Fibroblast of villous mesenchyme (primary cell): ENCODE results near the gene CELSR2. TPM values are rescaled to one million over a fixed set of nuclear protein-coding genes. Genes with fewer than 3 reads are reported as not detected.

Source experiments
- DNase-seq: peaks from one replicate; pipeline ENCODE4 v3.0.0-alpha.2; 2010; ENCODE audit warnings: low read depth
- H3K4me3 ChIP-seq: 2 replicates; pipeline ENCODE4 v1.5.1; 2011; ENCODE audit warnings: low read depth, mild to moderate bottlenecking, low read length
- total RNA-seq: library from RNA; depleted of rRNA; stranded (reverse); fragments of >200 nt; gene quantifications from 2 replicates; pipeline ENCODE4 v1.2.3, GENCODE V29; 2012
- TF ChIP-seq, protein P1 (sequence below): IDR thresholded peaks from 2 replicates; pipeline ENCODE4 v1.5.1; 2012; ENCODE audit warnings: low read depth, mild to moderate bottlenecking, low read length; ENCODE audit not compliant: insufficient read depth

Gene CELSR2
- total RNA-seq, 1 donor, result 1.3 TPM

DNA sequence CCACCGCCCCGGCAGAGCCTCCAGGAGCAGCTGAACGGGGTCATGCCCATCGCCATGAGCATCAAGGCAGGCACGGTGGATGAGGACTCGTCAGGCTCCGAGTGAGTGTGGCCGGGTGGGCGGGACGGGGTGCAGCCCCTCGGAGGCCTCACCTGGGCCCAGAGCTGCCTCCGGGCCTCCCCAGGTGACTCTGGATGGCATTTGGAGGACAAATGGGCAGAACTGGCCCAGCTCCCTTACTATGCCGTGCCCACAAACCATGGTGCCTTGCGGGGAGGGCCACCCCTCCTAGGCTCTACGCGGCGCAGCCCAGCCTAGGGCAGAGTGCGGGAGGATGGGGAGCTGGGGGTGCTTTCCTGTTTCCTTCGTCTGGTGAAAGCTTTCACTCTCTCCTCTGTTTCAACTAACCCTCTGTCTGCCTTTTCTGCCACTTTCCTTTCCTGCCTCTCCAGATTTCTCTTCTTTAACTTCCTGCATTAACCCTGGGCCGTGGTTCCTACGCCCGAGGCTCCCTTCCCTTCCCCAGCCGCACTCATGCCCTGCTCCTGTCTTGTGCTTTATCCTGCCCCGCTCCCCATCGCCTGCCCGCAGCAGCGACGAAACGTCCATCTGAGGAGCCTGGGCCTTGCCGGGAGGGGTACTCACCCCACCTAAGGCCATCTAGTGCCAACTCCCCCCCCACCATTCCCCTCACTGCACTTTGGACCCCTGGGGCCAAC lies 24.4 kb downstream of the CELSR2 start:
- TF ChIP-seq, protein P1, sequence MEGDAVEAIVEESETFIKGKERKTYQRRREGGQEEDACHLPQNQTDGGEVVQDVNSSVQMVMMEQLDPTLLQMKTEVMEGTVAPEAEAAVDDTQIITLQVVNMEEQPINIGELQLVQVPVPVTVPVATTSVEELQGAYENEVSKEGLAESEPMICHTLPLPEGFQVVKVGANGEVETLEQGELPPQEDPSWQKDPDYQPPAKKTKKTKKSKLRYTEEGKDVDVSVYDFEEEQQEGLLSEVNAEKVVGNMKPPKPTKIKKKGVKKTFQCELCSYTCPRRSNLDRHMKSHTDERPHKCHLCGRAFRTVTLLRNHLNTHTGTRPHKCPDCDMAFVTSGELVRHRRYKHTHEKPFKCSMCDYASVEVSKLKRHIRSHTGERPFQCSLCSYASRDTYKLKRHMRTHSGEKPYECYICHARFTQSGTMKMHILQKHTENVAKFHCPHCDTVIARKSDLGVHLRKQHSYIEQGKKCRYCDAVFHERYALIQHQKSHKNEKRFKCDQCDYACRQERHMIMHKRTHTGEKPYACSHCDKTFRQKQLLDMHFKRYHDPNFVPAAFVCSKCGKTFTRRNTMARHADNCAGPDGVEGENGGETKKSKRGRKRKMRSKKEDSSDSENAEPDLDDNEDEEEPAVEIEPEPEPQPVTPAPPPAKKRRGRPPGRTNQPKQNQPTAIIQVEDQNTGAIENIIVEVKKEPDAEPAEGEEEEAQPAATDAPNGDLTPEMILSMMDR, result no peak
- H3K4me3 ChIP-seq, result no peak overlapping the region
- no peak for DNase-seq

DNA sequence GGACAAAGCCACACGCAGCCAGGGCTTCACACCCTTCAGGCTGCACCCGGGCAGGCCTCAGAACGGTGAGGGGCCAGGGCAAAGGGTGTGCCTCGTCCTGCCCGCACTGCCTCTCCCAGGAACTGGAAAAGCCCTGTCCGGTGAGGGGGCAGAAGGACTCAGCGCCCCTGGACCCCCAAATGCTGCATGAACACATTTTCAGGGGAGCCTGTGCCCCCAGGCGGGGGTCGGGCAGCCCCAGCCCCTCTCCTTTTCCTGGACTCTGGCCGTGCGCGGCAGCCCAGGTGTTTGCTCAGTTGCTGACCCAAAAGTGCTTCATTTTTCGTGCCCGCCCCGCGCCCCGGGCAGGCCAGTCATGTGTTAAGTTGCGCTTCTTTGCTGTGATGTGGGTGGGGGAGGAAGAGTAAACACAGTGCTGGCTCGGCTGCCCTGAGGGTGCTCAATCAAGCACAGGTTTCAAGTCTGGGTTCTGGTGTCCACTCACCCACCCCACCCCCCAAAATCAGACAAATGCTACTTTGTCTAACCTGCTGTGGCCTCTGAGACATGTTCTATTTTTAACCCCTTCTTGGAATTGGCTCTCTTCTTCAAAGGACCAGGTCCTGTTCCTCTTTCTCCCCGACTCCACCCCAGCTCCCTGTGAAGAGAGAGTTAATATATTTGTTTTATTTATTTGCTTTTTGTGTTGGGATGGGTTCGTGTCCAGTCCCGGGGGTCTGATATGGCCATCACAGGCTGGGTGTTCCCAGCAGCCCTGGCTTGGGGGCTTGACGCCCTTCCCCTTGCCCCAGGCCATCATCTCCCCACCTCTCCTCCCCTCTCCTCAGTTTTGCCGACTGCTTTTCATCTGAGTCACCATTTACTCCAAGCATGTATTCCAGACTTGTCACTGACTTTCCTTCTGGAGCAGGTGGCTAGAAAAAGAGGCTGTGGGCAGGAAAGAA lies 25.5 kb downstream of the CELSR2 start:
- TF ChIP-seq, protein P1, result no peak
- no peak overlapping the region for H3K4me3 ChIP-seq
- peak; percentile 80 for DNase-seq

- no peak for DNase-seq
- H3K4me3 ChIP-seq, result no peak overlapping the region
Observed at GRCh38 chr1:109275706-109276345, 26.5 kb downstream of the CELSR2 start.

GRCh38 chr1:109277434-109278204 lies 28.3 kb downstream of the CELSR2 start:
- peak; percentile 68 for DNase-seq
- H3K4me3 ChIP-seq, result no peak overlapping the region
- TF ChIP-seq, protein P1, result peak; percentile 93

More at GRCh38 chr1:109275706-109276345, 26.5 kb downstream of the CELSR2 start:
- TF ChIP-seq, protein P1, result no peak

DNA sequence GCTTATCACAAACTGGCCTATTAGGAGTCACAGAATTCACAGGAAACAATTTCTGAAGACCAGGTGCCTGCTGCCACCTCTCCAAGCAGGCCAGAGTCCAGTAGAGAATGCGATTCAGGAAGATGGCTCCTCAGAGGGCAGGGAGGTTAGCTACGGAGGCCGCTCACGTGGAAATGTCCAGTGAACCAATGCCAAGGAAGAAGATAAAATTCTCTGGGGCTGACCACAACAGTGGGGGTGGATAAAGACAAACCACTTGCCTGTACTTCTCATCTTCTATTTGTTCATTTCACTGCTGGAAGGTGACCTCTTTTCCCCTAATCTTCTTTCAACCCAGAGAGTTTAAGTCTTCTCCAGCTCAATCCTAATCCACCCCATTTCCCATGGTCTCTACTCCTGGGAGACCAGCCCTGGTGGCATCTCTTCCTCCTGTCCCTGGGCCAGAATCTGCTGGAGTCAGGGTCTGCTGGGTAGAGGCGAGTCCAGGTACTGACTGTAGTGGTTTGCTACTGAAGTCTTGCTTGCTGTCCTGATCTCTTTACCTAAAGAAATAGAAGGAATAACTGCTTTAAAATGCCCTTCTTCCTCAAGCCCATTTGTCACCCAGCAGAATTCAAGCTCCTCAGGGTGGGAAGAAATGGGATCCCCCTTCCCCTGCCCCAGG lies 30.4 kb downstream of the CELSR2 start:
- DNase-seq, result no peak

More for the DNA sequence above, 30.4 kb downstream of the CELSR2 start:
- no peak overlapping the region for H3K4me3 ChIP-seq
- TF ChIP-seq, protein P1, result no peak
